Panc1 (cell line): Measurements from ENCODE around the gene PFKFB4.

Experiments used
- CTCF ChIP-seq: fragments of 450-650 bp; IDR thresholded peaks from 2 replicates; pipeline ENCODE4 v1.5.1; 2017; ENCODE audit warnings: mild to moderate bottlenecking
- POLR2AphosphoS5 ChIP-seq: IDR thresholded peaks from 2 replicates; pipeline ENCODE4 v1.6.1; 2012; ENCODE audit warnings: mild to moderate bottlenecking, low read depth, low read length, moderate library complexity
- SIN3A ChIP-seq: IDR thresholded peaks from 2 replicates; pipeline ENCODE4 v1.6.1; 2012; ENCODE audit warnings: low read depth, mild to moderate bottlenecking, low read length, moderate library complexity, borderline replicate concordance; ENCODE audit not compliant: insufficient read depth

DNA sequence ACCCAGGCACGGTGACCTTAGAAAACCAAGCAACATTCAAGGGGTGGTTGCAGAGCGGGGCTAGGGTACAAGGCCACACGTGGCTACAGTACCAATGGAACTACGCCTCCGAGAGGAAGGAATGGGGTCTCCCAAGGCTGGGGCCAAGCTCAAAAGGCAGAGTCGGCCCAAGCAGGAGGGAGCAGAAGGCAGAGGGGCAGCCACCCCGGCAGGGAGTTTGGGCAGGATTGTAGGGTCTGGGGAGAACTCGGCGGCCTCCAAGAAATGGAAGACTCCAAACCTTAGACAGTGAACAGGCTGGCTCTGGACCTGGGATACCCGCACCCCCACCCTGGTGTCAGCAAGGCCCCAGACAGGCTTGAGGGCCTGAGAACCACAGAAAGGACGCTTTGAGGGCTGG lies 81.4 kb downstream of the PFKFB4 start:
- TF ChIP-seq CTCF, result no peak
- TF ChIP-seq SIN3A, result no peak
- no peak for TF ChIP-seq POLR2AphosphoS5
